GM12874 (cell line): ENCODE results near the gene NSDHL.

Experiments
- CTCF ChIP-seq: IDR thresholded peaks from 2 replicates; pipeline ENCODE4 v1.5.1; 2011; ENCODE audit warnings: low read depth, mild to moderate bottlenecking, control low read depth, low read length, moderate library complexity; ENCODE audit not compliant: insufficient read depth

The NSDHL gene

GRCh38 chrX:152850465-152850864, 19.6 kb downstream of the NSDHL start:
- no peak for TF ChIP-seq CTCF

DNA sequence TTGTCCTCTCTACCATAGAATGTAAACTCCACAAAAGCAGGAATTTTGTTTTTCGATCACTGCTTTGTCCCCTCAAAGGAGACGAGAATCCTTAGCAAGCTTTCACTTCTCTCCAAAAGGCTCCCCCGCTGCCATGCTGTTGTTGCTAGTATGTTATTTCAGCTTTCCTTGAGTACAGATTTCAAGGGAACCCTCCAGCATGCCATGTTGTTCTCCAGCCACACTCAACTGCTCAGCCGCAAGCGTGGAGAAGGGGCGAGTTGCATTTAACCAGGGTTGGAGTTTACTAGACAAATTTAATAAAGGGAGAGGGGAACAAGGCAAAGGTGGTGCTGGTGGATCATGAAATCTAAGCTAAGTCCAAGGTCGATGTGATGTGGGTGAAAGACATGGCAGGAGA, 23.1 kb downstream of the NSDHL start:
- no peak for TF ChIP-seq CTCF

- no peak for TF ChIP-seq CTCF
These were observed 30.3 kb downstream of the NSDHL start for GRCh38 chrX:152861116-152861515.

GRCh38 chrX:152861826-152862225, 31.0 kb downstream of the NSDHL start:
- no peak for TF ChIP-seq CTCF

DNA sequence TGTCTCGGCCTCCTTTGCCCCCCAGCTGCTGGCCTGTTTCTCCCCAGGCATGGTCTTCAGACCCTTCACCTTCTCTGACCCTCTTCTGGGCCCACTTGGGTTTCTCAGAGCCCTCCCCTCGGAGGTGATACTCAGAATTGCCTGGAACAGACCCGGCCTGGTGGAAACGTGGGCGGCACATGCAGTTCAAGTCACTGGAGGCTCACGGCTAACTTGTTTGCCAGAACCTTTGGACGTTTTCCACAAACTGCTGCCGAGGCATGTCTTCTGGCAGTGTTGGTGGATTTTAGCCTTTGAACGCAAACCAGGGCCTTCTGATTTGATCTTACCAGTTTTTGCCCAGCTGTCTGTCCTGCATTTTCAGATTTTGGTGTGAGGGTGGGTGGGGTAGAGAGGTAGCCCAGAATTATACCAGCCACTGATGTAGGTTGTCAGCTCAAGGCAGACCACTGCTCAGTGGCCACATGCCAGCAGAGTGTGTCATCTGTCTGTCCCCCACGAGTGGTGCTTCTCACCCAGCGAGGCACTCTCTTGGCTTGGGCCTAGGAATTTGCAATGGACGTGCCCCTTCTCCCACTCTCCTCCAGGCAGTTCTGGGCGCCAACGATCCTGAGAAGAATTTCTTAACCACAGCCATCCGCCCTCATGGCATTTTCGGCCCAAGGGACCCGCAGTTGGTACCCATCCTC, 34.5 kb downstream of the NSDHL start:
- no peak for TF ChIP-seq CTCF

GRCh38 chrX:152866386-152866785, 35.5 kb downstream of the NSDHL start:
- TF ChIP-seq CTCF, result no peak

DNA sequence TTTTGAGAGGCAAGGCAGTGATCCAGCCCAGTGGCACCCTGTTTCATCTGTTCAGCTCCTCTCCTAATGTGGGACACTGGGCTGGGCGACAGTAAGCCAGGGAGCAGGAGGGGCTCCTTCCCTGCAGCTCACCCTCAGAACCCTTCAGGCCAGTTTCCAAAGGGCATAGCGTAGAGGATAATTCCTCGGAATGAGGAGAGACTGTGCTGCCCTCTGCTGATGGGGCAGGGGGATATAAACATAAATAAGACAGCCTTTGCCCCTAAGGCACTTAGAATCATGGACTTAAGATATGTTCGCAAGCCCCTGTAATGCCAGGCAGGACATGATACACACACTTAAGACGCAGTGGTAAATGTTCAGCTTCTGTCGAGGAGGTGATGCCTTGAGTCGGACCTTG, 39.1 kb downstream of the NSDHL start:
- no peak for TF ChIP-seq CTCF

GRCh38 chrX:152871260-152871659, 40.4 kb downstream of the NSDHL start:
- TF ChIP-seq CTCF, result no peak
